ENCODE data around the gene SLC5A10.

Gene SLC5A10

GRCh38 chr17:18986541-18987229 lies 34.7 kb downstream of the SLC5A10 start:
- no peak for DNase-seq

GRCh38 chr17:18987230-18987610 lies 35.3 kb downstream of the SLC5A10 start:
- DNase-seq = no peak

- no peak for DNase-seq
These were observed 36.0 kb downstream of the SLC5A10 start for GRCh38 chr17:18987862-18988545.

- DNase-seq = no peak
These were observed 36.7 kb downstream of the SLC5A10 start for GRCh38 chr17:18988546-18989173.

GRCh38 chr17:18990331-18990730 lies 38.4 kb downstream of the SLC5A10 start:
- DNase-seq = no peak

- no peak for DNase-seq
These were observed 39.8 kb downstream of the SLC5A10 start for GRCh38 chr17:18991531-18992315.

GRCh38 chr17:18992454-18993130 lies 40.6 kb downstream of the SLC5A10 start:
- no peak for DNase-seq

GRCh38 chr17:18993905-18994526 lies 42.1 kb downstream of the SLC5A10 start:
- no peak for DNase-seq

GRCh38 chr17:18994631-18995030 lies 42.7 kb downstream of the SLC5A10 start:
- DNase-seq = no peak

- no peak for DNase-seq
These were observed 43.3 kb downstream of the SLC5A10 start for GRCh38 chr17:18995220-18995619.

- DNase-seq = no peak
These were observed 44.5 kb downstream of the SLC5A10 start for GRCh38 chr17:18996458-18996857.

- DNase-seq = no peak
These were observed 45.8 kb downstream of the SLC5A10 start for GRCh38 chr17:18997650-18998196.

GRCh38 chr17:18999394-18999793 lies 47.4 kb downstream of the SLC5A10 start:
- no peak for DNase-seq

GRCh38 chr17:18999911-19000310 lies 47.9 kb downstream of the SLC5A10 start:
- no peak for DNase-seq

- no peak for DNase-seq
These were observed 48.8 kb downstream of the SLC5A10 start for GRCh38 chr17:19000531-19001325.

- DNase-seq = no peak
These were observed 50.1 kb downstream of the SLC5A10 start for GRCh38 chr17:19001907-19002590.

- no peak for DNase-seq
These were observed 51.0 kb downstream of the SLC5A10 start for GRCh38 chr17:19002805-19003542.

GRCh38 chr17:19003543-19004420 lies 51.8 kb downstream of the SLC5A10 start:
- DNase-seq = peak; percentile 74

Data from activated CD8-positive, alpha-beta memory T cell treated with anti-CD3 and anti-CD28 coated beads, Interleukin-2, amount 50 U/mL, for 48 hours (primary cell).